GM19467 (cell line): ENCODE results near the gene CDH7.

ENCODE experiments used
- ATAC-seq: cut with Tn5 transposase; IDR thresholded peaks from one replicate; pipeline ENCODE4 v1.9.1; 2021; ENCODE audit warnings: mild to moderate bottlenecking, moderate library complexity; ENCODE audit not compliant: unreplicated experiment

CDH7 gene, protein sequence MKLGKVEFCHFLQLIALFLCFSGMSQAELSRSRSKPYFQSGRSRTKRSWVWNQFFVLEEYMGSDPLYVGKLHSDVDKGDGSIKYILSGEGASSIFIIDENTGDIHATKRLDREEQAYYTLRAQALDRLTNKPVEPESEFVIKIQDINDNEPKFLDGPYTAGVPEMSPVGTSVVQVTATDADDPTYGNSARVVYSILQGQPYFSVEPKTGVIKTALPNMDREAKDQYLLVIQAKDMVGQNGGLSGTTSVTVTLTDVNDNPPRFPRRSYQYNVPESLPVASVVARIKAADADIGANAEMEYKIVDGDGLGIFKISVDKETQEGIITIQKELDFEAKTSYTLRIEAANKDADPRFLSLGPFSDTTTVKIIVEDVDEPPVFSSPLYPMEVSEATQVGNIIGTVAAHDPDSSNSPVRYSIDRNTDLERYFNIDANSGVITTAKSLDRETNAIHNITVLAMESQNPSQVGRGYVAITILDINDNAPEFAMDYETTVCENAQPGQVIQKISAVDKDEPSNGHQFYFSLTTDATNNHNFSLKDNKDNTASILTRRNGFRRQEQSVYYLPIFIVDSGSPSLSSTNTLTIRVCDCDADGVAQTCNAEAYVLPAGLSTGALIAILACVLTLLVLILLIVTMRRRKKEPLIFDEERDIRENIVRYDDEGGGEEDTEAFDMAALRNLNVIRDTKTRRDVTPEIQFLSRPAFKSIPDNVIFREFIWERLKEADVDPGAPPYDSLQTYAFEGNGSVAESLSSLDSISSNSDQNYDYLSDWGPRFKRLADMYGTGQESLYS

DNA sequence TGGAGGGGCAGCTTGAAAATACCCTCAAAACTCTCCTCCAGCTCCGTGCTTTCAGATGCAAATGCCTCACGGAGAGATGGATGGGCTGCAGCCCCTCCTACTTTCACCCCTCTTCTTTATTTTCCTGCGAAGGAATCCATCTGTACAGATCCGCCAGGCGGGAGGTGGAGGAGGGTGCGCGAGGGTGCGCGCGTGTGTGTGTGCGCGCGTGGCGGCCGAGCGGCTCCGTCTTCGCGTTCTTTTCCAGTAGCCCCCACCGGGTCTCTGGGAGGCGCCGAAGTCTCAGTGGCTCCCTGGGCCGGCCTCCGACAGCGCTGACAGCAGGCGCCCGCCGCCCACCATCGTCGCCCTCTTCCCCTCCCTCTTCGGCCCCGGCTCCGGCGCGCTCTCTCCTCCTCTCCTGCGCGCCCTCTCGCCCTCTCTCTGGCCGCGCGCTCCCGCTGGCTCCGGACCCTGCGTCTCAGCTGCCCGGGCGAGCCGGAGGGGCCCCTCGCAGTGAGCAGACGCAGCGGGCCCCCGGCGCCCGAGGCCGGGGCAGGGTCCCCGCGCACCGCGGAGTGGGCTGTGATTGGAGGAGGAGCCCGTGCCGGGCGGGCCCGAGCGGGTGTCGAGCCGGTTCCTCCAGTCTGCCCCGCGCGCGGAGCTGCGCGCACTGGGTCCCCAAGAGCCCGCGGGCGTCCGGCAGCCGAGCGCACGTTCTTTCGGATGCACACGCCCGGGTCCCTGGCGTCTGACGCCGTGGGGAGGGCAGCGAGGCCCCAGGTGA, at the start of gene CDH7:
TSS of gene CDH7 (plus strand) at position 624 of the 766 bp plus-strand sequence. CDS start 11,831 bp downstream, outside the sequence.
- no peak for ATAC-seq

DNA sequence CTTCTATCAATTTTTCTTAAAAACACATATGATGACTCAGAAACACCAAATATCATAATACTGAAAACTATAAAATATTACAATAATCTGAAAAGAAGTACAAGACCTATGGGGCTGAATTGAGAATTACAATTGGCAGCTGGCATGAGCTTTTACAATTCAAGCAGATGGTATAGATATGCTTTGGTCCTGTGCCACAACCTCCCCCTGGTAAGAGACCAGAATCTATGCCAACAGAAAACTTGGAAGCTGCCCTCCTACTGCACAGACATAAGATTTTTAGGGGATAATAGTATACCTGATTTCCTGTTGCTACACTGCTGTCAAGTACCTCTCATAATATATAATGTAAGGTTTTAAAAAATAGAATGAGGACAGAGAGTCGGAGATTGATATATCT, 46.8 kb upstream of the CDH7 start:
- ATAC-seq, result no peak

DNA sequence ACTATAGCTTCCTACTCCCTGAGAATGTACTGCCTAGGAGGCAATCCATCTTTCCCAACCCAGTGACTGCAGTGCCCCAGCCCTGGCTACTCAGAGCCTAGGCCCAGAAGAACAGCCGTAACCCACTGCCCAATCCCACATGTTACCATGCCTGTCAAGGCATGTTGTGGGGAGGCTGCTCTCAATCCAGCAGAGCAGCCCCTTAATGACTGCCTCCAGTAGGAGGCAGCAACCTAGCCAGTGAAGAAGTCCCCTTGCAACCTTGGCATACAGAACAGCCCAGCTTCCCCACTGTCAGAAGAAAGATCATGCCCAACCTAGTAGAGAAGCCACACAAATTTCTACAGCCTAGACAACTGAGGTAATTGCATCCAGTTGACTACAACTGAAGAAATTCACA, 44.2 kb upstream of the CDH7 start:
- ATAC-seq, result no peak

DNA sequence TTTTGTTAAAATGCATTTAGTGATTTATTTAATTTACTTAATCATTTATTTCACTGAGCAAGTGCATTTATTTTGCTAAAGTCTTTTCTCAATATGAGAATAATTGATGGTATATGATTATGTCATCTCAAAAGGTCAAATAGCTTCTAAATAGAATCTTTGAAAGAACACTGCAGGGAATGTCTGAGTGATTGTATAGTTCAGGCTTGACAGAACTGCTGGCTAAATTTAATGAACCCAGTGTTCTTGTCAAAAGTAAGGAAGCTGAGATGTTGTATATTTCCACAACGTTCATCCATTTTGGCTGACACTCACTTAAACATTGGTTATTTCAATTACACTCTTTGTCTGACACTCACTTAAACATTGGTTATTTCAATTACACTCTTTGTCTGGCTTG, 39.3 kb upstream of the CDH7 start:
- no peak for ATAC-seq

DNA sequence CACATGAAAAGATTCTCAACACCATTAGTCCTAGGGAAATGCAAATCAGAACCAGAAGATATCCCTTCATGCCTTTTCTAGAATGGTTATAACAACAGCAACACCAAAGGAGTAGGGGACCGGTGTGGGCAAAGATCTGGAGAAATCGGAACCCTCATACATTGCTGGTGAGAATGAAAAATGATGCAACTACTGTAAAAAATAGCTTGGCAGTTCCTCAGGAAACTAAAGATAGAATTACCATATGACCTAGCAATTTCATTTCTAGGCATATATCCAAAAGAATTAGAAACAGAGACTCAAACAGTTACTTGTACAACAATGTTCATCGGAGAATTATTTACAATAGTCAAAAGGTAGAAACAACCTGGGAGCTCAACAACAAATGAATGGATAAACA, 29.2 kb upstream of the CDH7 start:
- ATAC-seq, result no peak

DNA sequence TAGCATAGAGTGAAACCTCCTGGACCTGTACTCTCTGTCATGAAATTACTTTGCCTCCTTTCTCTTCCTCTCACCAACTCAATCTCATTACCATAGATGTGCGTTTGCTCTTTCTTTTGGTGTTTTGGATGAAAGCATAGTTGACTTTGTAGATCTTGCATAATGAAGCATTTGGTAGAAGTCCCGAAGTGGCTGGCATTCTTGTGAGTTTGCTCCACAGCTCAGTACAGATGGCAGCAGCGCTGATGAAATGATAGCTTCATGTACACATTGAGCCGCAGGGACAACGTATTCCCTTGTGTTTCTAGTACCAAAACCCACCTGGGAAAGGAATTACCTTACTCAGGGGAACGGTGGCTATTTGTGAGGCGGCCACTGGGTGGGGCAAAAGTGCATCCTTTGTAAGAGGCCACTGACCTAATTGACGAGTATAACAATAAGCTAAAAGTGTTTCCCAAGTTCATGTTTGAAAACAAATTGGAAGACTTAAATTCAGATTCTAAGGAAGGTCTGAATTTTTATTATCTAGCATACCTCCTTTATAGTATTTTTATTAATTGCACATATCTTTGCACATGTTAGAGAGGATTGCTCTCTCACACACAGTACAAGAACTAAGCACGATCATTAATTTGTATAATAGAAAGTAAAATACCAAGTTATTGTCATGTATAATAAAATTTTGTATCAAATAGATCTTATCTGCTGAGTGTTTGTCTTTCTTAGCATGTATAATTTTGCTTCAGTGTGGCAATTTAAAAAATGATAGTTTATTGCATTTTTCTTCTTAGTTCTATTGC, 25.4 kb upstream of the CDH7 start:
- ATAC-seq, result no peak

DNA sequence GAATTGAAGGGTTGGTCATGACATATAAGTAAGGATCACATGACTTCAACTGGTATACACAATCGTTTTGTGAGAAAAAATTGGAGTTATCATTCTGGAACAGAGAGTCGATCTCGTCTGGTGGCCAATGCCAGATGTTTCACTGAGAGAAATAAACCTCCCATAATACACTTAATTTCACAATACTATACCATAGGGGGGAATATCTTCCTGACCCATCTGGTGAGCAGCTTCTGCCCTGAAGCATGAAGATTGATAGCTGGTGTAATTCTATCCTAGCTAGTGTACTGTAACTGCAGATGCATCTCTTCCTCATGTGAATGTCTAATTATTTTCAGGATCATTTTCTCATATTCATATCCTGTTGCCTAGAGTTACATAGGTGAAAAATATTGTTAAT, 15.7 kb upstream of the CDH7 start:
- no peak for ATAC-seq

DNA sequence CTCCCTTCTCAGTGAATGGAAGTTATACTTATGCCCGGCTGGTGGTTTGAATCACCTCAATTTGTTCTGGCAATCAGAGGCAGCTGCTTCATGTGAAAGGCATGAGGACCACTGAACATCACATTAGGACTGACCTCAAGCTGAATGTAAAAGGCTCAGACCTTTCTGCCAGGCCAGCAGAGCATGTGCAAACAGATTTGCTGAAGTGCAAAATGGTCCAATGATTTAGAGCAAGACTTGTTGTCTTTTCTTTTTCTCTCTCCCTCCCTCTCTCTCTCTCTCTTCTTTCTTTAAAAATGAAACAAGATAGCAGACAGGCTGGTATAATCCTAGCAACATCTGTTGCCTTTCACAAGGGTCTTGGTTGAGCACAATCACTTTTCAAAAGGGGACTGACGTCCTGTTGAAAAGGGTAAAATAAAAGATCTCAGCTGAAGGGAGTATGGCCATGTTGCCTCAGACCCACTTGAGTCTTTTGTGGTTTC, 13.3 kb upstream of the CDH7 start:
- ATAC-seq, result no peak

DNA sequence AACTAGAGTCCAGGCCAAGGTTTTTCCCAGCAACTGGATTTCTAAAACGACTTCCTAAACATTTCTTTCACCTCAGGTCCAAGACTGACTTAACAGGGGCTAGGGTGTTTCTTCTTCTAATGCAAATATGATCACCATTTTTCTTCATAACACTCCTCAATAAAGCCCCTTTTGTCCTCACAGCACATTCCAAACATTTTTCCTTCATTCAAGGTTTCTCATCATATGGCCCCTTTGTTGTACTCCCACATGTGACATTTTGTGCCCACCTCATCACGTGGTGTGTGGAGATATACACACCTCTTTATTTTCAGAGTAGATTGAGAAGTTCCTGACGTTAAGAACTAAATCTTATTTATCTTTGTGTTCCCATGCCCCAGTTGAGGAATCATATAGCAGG, 3.9 kb upstream of the CDH7 start:
- ATAC-seq, result no peak

DNA sequence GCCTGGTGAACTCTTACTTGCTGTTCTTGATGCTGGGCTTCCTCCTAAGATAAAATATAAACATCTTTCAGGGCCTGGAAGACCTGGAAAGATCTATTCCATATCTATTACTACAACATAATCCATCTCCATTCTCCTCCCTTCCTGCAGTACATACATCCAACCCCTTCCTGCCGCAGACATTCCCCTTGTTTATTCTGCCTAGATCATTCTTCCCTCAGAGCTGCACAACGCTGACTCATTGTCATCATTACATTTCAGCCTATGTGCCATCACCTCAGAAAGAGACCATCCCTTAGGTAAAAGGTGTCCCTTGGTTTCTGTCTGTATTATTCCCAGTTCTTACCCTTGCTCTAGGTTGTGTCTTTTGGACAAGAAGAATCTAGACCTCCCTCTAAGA, 2.5 kb upstream of the CDH7 start:
- ATAC-seq, result no peak

DNA sequence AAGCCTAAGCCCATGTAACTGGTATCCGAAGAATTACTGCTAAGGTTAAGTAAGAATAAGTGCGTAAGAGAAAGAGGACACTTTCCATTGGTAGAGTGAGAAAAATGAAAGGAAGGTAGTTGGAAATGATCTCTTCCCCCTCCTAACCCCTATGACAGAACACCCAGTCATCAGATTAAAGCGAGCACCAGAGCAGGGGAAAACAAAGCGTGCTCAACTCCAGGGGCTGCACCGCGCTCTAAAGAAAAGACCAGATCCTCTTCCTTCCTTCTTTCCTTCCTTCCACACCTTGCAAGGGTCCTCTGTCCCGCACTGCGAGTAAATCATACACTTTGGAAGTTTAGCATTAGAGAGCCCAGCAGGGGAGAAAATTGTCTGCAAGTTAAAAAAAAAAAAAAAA, 971 bp upstream of the CDH7 start:
- ATAC-seq, result no peak

DNA sequence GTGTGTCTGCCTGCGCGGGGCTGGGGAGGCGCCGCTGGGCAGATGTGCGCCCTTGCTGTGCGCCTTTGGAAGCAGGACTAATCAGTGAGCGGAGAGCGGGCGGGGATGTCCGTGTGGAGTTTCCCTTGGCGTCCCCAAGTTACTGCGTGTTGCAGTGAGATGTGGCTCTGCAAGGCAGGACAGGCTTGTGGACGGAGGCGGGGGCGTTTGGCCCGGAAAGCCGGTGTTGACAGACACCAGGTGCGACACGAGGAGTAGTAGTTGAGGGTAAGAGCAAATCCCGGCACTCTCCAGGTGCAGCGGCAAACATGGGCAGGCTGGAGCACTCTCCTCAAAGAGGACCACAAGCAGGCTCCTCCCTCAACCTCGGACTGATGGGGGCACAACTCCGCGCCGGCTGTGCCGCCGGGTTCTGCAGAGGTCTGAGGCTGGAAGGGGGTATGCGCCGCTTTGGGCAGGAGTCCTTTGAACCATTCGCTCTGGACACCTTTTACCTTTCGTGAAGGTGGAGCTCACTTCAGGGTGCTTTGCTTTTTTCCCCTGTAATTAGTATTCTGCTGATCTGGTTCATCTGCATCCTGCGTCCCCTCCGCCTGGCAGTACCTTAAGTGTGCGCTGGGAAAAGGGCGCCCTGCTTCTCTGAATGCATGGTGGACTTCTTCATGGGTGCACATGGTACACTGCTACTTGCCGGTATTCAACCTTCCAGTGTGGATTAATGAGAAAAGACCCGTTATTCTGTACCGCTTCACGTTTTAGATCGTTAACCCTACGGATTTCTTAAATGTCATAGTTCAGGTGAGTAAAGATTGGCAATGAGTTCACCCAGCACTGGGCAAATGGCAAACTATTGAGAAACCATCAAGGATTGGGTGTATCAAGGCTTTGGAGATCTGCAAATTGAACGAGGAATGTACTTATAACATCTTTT, 608 bp downstream of the CDH7 start:
- no peak for ATAC-seq

DNA sequence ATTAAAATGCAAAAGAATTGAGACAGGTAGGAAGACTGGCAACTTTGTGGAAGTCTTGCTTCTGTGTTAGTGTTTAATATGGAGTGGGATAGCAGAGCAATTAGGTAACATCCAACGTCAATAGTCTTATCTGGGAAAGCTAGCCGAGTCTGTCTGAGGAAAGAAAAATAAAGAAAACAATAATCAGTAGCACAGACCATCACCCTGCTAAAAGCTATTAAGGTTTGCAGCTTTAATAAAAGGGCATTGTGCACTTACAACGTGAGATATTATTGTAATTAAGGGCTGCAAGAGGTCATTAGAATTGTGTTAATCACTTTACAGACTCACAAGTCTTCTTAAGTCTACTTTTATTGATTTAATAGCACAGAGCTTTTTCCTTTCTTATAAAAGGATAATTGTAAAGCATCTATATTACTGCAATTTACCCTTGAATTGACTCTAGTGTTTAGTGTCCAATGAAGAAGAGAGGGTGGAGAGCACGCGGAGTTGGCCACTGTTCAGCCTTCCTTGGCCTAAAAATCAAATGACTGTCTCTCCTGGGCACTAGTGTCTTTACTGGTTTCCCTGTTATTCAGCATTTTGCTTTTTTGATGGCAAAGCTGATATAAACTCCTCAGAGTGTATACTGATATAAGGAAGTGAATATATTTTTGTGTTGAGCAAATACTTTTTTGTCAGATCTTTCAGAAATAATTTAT, 2.0 kb downstream of the CDH7 start:
- ATAC-seq, result no peak

DNA sequence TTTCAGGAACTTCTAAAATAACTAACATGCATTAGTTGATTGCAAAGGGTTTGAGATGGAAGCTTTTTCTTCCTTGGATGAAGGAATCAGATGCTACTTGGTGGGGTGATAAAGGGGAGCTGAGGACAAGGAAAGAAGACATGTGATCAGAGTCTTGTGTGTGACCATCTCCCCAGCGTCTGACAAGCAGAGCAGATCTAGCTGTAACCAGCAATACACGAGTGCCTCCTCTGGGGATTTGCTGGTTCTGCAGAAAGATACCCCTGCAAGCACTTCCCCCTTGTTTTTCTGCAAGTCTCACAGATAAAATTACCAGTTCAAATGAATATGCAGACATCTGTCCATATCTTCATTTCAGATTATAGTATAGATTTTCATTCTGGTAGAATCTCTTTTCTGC, 2.7 kb downstream of the CDH7 start:
- no peak for ATAC-seq

DNA sequence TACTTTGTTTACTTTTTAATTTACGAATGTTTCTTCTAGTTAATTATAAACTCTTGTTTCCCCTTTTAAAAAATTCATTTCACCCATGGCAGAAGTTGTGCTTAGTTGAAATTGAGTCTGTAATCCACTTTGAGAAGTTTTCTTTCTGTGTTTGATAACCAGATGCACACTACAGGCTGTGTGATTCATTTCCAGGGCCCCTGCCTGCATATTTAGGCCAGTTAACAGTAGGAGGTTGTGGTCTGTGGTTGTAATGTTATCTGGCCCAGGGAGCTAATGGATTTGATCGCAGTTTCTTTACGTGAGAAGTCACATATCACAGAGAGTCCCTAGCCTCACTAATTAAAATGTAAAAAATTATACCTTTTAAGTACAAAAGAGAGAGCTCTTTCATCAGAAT, 3.3 kb downstream of the CDH7 start:
- no peak for ATAC-seq

DNA sequence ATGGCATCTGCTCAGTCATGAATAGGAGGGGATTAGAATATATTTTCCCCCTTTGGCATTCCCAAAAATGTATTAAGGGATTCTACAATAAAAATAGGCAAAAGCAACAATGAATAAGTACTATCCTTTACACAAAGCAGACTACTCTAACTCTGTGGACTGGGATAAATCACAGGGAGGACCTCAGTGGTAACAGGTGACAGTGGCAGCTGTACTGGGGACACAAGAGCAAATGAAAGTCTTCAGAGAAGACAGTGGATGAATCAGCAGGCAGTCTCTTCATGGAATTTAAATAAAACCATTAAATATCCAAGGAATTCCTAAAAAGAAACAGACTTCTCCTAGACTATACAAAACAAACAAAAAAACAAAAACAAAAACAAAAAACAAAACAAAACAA, 4.8 kb downstream of the CDH7 start:
- ATAC-seq, result no peak

DNA sequence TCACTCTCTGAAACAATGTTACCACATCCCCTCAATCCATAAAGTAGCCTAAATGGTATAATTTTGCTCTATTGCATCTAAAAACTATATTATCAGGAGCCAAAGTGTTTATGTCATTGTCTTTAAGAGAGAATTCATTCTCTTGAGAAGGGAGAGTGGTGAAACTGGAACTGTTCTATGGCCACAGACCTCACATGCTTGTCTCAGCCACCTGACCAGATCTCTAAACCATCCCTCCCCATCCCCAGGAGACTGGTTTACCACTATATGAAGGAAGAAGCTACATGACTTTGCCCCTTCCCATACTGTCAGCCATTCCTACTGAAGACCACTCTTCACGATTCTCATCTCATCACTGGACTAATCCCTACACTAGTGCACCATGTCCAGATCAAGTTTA, 9.6 kb downstream of the CDH7 start:
- ATAC-seq, result no peak

DNA sequence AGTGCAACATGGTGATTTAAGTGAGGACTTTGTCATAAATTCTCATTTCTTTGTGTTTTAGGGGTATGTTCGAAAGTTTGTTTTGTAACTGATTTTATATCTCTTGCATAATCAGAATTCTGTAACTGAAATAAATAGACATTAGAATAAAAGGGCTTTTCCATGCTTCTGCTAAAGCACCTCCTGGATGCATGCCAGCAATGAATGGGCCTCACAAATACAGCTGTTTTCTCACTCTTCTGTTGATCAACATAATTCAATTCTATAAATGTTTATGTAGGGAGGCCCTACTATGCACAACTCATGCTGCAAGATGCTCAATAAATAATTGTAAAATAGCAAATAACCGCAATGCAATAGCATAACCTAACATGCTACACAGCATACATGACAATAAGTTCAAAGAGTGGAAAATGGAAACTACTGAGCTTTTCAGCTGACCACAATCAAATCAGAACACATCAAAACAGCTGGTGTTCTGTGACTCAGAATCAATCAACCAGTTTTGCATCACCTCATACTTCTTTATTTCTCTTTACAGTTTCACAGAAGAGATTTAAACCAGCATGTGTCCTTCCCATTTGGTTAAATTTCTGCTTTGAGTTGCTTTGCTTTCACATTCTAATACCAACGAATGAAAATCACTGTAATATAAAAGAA, 11.0 kb downstream of the CDH7 start:
- no peak for ATAC-seq
